T1000 (cell line): ENCODE measurements around the gene SORCS1.

Source experiments
- DNase-seq: peaks from one replicate; lab custom pipeline; 2025; ENCODE audit warnings: mixed read lengths; lab: John Stamatoyannopoulos, UW

The SORCS1 gene

DNA sequence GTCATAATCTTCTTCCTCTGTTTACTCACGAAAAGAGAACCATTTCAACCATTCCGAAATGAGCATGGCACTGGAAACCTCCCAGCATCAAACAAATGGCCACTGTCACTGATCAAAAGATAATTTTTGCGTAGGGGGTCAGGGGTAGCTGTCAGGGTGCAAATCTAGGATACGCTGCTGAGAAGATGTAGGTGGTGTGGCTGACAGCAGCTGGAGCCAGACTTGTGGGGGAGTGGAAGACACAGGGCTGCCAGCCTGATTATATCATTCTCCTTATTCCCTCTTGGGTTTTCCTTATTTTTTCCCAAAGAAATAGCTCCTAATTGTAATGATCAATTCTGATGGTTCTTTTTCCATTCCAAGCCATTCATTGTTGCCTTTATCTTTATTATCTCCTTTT is 266.1 kb downstream of the SORCS1 start:
- no peak for DNase-seq

DNA sequence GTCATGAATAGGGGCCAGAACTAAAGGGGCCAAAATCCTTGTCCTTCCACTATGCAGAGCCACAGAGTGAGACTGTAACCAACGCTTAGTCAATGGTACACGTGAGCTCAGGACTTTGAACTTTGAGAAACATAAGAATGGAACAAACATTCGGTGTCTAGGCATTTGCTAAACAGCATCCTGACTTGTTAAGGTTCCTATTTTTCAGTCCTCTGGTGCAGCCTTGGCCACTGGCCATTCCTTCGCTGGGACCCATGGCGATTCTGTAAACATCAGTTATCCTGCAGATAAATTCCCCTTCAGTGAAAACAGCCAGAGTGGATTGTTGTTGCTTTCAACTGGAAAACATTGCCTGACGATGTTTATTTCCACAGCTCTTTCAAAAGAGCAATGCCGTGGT is 266.8 kb downstream of the SORCS1 start:
- no peak for DNase-seq

DNA sequence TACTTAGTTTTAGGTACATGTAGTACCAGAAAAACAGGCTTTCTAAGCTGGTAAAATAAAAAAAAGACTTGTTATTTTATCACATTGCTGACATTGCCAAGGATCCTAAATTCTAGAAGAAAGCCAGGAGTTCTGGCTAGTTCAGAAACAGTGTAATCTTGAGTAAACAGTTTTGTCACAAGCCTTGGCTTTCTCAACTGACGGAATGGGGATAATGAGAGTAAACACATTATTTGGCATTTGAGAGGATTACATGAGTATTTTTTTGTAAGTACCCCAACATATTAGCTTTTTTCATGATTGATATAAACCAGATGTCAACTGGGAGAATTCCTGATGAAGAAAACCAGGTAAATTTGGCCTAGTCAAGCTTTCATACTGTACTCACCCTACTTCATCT is 269.8 kb downstream of the SORCS1 start:
- no peak for DNase-seq

DNA sequence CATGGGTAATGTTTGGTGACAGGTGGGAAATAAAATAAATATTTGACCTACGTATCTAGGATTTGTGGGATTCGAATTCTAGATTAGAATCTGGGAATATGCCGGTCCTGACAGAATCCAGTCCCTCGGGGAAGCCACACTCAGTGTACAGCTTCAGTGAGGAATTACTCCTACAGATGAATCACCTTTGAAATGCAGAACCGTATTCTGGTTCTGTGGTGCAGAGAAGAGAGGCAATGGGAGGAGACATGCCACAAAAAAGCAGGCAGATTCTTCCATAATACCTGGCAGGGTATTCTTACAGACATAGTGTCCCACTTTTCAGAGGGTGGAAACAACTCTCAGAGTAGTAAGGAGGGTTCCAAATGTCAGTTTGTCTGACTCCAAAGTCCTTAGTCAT is 286.9 kb downstream of the SORCS1 start:
- DNase-seq, result no peak

DNA sequence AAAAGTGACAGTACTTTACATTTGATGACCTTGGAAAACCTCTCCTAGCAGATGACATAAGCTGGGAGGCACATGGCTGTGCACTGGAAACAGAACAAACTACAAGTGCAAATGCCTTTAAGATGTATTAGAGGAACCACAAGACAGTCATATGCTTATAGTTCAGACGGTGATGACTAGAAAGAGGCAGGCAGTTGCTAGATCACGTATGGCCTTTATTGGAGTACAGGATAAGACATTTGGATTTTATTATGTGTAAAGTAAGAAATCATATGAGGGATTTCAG is 290.0 kb downstream of the SORCS1 start:
- no peak for DNase-seq

DNA sequence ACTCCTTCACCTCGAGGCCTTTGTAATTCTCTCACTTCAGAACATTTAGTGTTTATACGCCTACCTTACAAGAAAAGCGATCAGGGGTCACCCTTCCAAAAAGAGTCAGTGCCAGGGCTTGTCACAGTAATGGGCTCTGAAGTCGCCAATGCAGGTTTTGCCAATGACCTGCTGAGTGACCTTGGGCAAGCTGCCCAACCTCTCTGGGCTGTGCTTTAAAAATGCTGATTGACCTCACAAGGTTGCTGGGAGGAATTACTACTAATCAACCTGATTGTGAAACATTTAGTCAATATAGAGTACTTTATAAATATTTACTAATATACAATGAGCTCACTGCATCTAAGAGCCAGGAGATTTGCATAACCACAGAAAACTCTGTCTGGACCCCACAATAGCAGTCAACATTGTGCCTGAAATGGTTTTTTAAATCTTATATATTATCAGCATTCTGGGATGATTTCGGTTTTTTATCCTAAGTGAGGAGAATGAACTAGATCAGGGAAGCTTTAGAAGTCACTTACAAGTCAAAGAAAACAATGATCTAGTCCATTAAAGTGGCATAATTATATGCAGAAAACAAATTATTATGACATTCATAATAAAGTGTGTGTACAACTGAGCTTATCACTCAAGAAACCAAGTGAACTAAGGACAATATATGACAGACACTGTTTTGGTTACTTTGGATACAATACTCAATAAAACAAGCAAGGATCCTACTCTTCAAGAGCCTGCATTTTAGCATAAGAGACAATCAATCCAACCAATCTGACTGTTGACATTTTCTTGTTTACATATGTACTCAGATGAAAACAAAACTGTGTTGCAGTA is 290.5 kb downstream of the SORCS1 start:
- DNase-seq, result no peak

DNA sequence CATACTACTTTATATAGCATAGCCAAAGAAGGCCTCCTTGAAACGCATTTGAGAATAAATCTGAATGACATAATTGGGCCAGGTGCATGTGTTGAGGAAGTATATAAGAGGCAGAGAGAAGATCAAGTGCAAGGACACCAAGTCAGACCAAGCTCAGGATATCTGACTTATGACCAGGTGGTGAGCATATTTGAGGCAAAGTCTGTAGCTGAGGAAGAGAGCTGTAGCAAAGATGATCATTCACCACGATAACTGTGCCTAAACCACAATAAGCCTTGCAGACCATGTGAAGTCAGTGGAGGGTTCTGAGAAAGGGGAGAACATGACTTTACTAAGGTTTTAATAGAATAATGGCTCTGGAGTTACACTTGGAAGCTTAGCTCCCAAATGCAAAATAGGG is 292.3 kb downstream of the SORCS1 start:
- no peak for DNase-seq

DNA sequence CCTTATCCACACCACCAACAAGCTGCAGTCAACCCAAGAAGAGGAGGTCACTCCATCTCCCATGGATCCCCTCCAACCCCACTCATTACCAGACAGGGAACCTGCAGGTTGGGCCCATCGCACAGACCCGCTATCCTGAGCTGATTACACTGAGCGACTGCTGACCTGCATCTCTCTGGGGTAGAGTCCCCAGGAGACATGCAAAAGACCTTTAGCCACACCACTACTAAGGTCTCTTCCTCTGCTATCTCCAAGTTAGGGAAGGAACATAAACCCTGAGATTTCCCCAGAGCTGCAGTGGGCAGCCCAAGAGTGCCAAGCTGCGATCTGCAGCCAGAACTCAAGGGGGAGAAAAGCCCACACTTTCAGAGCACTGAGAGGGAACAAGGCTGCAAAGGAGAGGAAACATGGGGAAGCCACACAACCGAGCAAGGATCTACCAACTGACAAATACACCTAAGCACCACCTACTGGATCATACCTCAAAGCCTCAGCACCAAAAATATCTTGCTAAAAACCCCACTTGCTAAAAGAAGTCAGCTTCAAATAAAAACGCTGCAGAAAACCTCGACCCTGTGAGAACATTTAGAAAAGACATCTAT is 298.2 kb downstream of the SORCS1 start:
- DNase-seq, result no peak

DNA sequence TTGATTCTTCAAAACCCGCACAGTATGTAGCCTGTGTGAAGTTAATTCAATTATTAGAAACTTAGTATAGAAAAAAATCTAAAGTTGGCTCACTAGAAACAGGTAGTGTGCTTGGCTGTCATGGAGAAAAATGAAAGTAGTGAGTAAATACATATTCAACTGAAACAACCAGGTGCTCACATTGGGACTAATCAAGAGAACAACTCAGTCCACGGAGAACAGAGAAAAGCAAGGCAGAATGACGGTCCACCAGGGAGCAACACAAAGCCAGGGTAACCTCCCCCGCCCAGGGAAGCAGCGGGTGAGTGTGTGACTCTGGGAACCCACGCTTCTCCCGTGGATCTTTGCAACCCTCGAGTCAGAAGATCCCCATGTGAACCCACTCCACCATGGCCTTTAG is 300.5 kb downstream of the SORCS1 start:
- DNase-seq, result no peak

DNA sequence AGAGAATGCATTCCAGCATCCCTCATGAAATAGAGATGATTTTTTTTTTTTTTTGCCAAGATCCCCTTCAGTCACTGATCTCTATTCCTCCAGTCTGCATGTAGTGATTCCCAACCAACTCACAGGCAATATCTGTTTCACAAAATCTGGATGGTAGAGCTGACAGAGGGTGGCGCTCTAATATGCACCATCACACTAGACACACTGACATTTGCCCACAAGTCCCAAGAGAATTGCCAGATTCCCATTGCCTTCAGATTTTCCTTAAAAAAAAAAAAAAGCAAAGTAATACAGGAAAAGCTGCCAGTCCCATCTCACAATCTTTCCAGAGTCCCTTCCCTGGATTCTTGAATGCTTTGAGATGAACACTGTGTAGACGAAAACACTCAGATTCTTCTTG is 301.0 kb downstream of the SORCS1 start:
- no peak for DNase-seq

DNA sequence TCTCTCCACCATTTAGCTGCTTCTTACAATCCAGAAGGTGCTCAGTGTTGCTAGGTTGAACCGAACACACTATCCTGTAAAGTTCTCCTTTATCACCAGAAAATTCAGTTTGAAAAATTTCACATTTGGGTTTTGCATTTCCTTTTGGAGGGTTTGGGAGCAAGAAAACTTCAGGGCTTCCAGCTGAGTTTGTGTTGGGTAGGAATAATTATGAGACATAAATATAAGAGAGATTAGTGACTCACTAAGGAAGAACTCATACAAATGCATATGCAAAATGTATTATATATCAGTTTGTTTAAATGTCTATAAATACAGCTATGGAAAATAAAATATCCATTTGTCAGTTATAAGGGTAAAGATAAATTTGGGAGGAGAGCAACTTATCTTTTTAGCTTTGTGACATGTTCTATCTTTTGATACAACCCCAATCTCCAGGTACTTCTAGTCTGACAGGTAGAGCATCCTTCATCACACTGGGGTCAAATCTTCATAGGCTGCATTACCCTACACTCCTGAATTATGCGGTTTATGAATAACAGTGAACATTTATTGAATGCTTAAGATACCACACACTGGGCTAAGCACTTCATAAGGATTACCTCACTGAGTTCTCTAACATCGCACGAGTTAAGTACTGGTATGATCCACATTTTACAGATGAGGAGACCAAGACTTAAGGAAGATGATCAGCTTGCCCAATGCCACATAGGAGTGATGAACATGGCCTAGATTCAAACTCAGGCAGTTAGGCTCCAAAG is 304.4 kb downstream of the SORCS1 start:
- DNase-seq, result no peak

DNA sequence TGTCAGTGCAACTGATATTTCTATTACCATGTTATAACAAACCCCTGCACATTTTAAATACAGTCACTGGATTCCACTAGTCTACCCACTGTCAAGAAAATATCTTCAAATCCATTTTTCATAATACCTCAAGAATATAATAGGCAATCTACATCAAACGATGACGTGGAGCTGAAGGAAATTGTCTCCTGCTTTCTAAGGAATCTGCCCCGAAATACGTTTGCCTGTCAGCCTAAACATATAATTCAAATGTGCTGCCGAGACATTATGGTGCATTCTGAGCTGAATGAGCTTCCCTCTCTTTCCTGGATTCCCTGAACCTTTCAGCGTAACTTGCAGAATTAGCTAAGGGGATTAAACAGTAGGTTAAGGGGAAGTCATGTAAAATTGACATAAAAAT is 306.8 kb downstream of the SORCS1 start:
- no peak for DNase-seq

DNA sequence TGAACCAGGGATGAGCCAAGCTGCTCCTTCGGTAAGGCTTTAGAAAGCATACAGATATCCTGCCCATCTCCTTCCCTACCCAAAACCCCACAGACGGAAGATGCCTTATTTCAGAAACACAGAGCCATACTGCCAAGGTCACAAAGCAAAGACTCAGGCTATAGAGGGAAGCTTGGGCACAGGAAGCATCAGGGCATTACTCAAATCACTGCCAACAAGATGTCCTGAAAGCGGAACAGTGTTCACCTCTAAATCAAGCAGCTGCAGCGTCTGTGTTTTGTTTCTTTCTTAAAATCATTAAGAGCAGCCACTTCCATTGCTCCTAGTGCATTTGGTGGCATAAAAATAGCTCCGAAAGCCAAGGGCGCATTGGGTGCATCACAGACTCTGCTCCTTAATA is 307.3 kb downstream of the SORCS1 start:
- DNase-seq, result no peak

DNA sequence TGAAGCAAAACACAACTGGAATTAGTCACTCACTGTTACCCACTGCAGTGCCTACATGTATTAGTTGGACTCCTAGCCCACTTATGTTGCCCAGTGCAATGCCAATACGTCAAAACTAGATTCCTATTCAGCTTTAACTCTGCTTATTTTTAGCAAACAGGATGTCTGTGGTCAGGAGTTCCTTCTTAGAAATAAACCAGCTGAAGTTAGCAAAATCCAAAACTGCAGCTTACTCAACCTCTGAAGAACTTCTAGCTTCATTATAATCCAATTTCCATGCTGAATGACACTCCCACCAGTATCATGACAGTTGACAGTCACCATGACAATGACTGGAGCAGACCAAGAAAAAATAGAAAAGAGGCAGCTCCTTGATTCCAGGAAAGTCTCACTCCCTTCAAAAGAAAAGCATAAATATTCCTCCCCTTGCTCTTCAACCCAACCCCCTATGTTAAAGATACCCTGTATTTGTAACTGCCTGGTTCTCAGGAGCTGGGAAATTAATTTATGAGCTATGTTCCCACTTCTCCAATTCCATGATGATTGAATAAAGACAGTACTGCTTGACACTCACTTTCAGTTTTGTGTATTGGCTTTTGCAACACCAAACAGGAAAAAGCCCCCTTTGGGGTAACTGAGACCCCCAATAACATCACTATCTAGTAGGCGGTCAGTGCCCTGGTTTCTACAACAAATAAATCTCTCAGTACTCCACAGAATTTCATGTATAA is 327.4 kb downstream of the SORCS1 start:
- no peak for DNase-seq

DNA sequence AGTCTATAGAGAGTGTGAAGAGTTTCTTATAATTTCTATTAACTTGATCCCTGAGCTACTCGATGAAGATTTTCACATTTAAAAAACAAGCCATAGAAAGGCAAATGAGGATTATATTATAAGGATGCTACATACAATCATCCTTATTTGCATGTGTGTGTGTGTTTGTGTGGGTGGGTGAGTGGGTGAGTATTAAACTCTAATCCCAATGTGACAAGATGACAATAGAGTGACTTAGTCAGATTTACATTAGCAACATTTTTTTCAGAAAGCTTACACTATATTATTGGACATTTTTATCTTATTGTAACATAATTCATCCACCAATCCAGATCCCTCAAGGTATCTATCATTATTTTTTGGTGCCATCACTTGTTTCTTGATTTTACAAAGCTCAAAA is 331.7 kb downstream of the SORCS1 start:
- DNase-seq, result no peak

DNA sequence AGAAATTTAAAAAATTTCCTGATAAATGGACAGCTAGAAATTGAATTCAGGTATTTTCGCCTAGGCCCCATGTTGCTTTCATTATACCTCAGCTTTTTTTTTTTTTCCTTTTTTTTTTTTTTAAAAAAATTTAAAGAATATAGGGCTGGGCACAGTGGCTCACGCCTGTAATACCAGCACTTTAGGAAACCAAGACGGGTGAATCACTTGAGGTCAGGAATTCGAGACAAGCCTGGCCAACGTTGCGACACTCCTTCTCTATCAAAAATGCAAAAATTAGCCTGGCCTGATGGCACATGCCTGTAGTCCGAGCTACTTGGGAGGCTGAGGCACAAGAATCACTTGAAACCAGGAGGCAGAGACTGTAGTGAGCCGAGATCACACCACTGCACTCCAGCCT is 334.0 kb downstream of the SORCS1 start:
- no peak for DNase-seq

DNA sequence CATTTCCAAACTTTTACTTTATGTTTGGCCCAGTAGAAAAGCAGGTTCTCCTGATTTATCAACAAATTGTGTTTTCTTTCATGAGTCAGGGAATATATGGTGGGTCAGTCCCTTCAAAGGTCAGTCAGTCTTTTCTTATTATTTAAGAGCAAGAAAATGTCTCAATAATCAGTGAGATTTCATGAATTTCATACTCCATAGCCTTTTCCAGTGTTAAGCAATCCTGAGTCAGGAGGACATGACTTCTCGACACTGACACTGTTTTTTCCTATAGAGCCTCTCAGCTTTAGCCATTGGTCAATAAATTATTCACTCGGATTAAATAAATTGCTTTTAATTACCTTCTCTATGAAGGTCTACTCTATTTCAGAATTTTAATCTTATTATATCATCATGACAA is 334.5 kb downstream of the SORCS1 start:
- DNase-seq, result no peak

DNA sequence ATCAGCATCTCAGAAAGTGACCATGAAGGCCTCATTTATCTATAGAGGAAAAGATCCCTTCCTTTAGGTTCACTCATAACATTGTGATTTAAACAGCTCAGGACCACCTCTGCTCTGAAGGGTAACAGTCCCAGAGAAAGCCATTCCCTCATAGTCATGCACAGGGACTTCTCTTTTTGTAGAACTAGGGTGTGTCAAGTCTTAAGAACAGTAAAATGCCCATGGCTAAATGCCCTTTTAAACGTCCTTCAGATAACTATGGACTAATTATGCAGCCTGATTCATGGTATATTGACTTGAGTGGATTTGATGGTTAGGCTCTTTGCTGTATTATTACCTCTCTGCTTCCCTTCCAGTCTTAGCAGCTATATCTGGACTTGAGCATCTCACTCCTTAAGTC is 337.8 kb downstream of the SORCS1 start:
- DNase-seq, result no peak

DNA sequence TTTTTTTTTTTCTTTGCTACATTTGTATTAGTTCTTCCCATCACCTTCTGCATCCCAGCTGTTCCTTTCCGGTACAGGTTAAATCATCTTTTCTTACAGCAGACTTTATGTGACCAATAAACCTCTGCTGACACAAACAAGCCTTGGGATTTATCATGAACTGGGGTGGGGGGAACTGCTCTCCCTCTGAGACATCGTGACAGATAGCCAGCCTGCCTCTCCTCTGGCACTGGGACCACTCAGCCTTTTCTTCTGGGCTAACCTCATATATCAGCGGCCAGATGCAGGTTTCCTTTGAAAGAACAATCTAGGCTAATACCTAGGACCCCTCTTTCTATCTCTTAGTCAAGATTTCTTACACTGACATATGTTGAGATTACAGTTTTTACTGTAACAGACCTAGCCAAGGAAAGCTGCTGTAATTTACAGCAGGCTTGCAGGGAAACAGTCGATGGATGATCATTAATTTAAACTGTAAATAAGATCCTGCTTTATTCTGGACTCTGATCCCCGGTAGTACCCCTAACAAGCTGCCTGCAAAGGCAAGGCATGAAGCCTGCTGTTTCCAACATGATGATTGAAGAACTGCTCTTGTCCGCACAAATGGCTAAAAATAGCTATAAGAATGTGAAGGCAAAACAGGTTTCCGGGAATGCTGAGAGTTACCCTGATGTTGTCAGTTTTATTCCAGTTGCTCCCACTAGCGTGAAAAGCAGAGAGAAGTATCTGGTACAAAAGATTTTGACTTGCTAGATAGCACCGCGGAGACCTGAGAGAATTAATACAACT is 338.7 kb downstream of the SORCS1 start:
- no peak for DNase-seq

DNA sequence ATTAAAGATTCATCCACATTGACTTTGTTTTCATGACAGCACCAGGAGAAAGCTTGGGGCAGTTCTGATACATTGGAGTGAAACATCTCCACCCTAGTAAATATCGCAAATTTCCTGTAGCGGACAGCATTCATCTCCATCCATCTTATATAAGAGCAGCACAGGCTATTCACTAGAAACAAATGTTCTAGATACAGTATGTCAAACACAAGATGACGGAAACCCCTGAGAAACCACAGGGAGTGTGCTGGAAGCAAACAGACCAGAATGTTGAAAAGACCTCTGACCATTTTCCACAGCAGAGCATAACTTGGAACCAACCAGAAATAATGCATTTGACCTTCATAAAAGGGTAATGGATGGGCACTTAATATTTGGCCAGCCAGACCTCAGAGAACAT is 343.9 kb downstream of the SORCS1 start:
- DNase-seq, result no peak

DNA sequence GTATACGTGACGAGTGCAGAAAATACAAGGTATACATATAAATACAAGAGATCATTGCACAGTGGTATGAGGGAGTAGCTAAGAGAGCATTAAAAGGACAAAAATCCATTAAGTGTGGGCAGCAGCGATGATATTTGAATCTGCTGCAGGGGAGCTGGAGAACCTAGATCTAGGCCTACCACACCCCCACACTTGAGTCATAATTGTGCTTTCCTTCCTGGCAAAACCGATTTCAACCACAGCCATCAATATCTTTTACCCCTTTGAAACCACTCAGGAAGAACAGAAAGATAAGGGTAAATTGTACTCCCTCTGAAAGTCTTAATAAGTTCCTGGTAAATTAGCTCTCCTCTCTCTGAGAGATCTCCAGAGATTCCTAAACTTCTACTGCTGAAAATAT is 345.0 kb downstream of the SORCS1 start:
- no peak for DNase-seq
